Transverse colon (tissue), 4 donors: Measurements from ENCODE around the gene FHIP1B.

Source experiments
- POLR2AphosphoS5 ChIP-seq, 3 donors: sonication (generic); formaldehyde crosslinking; IDR thresholded peaks; one replicate each; pipeline ENCODE4 v1.6.1; 2016; ENCODE audit warnings: antibody characterized with exemption in 3 of 3
- TF ChIP-seq, protein P1 (sequence below), 5 experiments: fragments of 200-600 bp in 3 of 5; fragments of 450-650 bp in 2 of 5; sonication (generic) in 3 of 5; IDR thresholded peaks; 1 replicate in 2 of 5; 2 replicates in 3 of 5; pipeline ENCODE4 v1.5.1; 2016 to 2017; ENCODE audit warnings: antibody characterized with exemption in 5 of 5, inconsistent platforms in 3 of 5, mild to moderate bottlenecking in 2 of 5, moderate library complexity in 1 of 5

DNA sequence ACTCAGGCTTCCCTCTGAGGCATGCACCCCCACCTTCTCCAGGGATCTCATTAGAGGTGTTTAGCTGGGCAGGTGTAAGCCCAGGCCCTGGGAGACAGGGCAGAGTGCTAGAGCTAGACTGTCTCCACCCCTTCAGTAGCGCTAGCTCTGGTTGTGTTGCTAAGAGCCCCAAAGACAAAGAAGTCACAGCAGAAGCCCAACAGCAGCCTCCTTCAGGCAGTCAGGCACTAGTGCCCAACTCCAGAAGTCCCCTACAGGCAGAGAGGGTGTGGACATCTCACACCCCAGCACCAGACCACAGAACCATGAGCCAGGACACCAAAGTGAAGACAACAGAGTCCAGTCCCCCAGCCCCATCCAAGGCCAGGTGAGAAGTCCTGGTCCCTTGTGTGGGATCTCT lies 4.5 kb upstream of the FHIP1B start, which contains the start of gene CNGA4:
- TF ChIP-seq, protein P1, sequence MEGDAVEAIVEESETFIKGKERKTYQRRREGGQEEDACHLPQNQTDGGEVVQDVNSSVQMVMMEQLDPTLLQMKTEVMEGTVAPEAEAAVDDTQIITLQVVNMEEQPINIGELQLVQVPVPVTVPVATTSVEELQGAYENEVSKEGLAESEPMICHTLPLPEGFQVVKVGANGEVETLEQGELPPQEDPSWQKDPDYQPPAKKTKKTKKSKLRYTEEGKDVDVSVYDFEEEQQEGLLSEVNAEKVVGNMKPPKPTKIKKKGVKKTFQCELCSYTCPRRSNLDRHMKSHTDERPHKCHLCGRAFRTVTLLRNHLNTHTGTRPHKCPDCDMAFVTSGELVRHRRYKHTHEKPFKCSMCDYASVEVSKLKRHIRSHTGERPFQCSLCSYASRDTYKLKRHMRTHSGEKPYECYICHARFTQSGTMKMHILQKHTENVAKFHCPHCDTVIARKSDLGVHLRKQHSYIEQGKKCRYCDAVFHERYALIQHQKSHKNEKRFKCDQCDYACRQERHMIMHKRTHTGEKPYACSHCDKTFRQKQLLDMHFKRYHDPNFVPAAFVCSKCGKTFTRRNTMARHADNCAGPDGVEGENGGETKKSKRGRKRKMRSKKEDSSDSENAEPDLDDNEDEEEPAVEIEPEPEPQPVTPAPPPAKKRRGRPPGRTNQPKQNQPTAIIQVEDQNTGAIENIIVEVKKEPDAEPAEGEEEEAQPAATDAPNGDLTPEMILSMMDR (IDR thresholded peaks at IDR 0.05): no peak
- TF ChIP-seq POLR2AphosphoS5 (IDR thresholded peaks at IDR 0.05): no peak
